HK-2 (cell line): ENCODE measurements around the gene FOXK1.

ENCODE experiments used
- DNase-seq: peaks from one replicate; pipeline ENCODE4 v3.0.0-alpha.2; 2018; ENCODE audit not compliant: unreplicated experiment

Gene FOXK1

GRCh38 chr7:4722308-4722707 is 40.2 kb downstream of the FOXK1 start:
- no peak for DNase-seq

GRCh38 chr7:4722960-4723630 is 41.0 kb downstream of the FOXK1 start:
- DNase-seq = no peak

GRCh38 chr7:4724648-4725013 is 42.5 kb downstream of the FOXK1 start:
- peak; percentile 72 for DNase-seq

- DNase-seq = peak; percentile 80
Observed at GRCh38 chr7:4725014-4725849, 43.1 kb downstream of the FOXK1 start.

DNA sequence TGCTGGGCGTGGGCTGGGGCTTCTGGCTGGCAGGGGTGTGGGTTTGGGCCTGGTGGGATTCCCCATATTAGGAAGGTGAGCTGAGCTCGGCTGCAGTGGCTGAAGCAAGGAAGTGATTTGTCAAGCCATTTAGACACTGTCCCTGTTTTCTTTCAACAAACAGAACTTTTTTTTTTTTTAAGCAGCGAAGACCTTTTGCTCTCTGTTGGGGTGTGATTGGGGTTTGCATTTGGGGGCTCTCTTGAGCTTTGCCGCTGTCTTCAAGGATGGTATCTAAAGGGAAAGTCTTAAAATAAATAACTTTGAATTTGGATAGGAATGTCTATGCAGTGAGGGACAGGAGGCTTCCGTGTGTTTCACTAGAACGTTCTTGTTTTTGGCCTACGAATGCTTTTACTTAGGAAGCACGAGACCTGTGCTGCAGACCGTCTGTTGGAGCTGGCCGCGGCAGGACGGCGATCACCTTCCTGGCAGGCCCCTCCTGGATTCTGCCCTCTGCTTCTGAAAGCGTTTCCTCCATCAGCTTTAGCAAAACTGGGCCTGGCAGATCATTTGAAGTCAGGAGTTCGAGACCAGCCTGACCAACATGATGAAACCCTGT is 43.9 kb downstream of the FOXK1 start:
- no peak for DNase-seq

DNA sequence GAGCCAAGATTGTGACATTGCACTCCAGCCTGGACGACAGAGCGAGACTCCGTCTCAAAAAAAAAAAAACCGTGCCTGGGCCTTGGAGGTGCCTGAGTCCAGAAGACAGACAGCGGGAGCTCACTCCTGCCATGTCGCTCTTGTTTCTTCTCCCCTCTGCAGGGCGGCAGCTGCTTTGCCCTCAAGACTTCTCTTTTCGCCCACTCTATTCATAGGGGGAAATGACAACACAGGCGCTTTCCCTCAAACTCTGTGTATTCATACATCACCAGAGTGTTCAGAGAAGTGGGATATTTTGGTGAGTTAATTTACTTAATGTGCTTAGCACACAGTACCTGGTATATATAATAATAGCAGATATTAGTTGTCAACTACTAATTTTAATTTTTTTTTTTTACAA is 44.5 kb downstream of the FOXK1 start:
- no peak for DNase-seq

- no peak for DNase-seq
Observed at GRCh38 chr7:4727914-4728705, 46.0 kb downstream of the FOXK1 start.

DNA sequence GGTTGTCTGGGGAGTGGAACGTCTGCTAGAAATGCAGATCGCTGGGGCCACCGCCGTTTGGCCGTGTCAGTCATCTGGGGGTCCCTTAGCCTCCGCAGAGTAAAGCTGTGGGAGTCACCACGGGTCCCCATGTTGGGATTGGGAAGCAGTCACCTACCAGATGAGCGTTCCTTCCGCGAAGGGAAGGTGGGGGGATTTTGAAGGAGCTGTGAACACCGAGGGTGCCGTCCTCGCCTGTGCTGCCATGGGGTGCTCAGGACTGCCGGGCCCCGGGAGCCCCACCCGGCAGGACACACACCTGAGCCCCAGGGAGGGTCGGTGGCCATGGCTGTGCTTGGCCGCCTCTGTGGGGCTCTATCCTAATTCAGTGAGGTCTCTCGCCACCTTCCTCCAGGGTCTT is 47.2 kb downstream of the FOXK1 start:
- DNase-seq = no peak

GRCh38 chr7:4730276-4730675 is 48.2 kb downstream of the FOXK1 start:
- DNase-seq = no peak

GRCh38 chr7:4730971-4731370 is 48.9 kb downstream of the FOXK1 start:
- no peak for DNase-seq

DNA sequence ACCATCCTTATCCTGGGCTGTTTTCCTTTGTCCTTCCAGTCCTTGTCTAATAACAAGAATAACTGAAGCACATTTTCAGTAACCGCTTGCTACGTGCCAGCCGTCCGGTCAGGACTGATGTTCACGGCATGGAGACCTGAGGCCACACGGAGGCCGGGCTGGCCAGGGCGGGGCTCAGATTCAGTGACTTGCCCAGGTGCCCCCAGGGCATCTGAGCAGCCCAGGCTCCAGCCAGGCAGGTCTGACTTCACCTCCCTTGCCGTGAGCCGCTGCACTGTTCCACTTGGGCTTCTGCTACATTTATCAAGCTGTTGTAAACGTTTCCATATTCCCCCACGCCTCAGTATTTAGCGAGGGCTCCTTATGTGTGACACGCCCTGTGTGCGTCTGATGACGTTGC is 49.7 kb downstream of the FOXK1 start:
- no peak for DNase-seq

DNA sequence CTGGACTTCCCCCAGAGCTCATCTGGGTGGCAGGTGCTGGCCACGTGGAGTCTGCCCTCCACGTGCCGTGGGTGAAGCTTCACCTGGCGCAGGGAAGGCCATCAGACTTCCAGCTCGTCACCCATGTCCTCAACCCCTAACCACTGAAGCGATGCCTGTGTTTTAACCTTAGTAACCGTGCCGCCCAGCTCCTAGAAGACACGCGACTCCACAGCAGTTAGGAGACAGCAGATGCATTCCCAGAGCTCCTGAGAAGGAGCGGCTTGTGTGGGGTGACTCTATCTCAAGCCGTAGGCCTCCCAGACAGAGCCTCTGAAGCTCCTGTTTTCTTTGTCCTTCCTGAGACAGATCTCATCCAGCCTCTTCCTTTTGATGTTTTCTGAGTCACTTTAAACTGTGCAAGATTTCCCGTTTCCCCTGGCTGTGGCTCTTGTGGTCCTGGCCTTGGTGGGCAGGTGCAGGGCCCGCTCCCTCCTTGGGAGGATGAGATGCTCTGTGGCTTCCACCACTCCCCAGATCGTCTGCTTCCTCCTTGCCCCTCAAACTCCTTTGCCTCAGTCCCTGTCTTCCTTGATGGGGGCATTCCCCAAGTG is 51.9 kb downstream of the FOXK1 start:
- DNase-seq = no peak

DNA sequence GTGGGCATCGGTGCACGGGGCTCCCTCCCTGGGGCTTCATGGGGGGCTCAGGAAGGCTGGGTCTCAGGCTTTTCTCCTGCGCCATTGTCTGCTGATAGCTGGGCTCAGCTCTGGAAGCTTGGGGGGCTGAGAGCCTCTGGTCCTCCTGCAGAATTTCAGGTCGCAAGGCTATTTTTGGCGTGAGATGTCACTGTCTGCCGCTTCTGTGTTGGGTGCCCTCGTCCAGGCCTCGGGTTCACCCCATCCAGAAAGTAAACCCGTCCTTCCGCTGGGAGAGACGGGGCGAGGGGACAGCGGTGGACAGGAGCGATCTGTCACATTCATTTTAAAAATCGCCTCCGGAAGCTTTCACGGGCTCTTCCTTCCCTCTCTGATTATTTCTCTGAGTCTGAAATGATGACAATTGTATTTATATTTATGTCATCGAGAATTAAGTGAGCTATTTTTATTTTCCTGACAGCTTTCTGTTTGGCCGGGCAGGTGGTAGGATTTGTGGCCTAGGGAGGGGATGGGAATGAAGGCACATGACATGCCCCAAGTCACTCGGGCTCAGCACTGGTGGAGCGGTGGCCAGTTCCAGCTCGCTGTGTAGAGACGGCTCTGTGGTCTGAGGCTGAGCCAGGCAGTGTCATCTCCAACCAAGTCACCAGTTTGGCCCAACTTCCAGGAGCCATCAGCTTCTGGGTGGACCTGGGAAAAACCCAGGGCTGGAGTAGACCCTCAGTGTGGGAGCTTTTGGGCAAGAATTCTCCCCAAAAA is 52.7 kb downstream of the FOXK1 start:
- DNase-seq = no peak

- DNase-seq = no peak
Observed at GRCh38 chr7:4737300-4737699, 55.2 kb downstream of the FOXK1 start.

DNA sequence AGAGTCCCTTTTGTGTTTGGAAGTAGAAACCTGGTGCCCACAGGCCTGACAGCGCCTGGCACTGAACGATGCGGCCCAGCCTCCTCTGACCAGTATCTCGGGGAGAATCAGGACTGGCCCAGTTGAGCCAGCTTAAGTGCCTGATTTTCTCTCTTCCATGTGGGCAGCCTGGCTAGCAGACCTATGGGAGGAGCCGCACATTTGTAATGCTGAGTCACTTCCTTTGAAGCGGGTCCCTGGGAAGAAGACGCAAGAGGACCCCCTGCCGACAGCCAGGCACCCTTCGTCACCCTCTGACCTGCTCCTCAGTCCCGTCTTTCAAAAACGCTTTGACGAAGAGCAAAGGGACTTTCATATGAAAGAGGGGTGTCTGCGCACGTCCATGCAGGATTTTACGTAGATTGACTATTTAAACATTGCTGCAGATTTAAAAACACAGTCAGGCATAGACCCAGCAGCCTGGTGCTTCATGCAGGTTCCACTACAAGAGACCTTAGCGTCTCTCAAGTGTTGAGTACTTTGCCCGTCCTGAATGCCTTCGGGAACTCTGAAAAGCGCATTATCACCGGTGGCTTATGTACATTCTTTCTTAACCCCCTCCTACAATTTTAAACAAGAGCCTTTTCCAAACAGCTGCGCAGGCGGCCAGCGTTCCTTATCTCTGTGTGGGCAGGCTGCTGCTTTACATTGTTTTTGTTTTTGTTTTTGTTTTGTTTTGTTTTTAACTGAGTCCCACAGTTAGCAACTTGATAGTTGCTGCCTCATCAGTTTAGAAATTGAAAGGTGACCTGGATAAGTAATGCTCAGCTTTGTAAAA is 56.8 kb downstream of the FOXK1 start:
- peak; percentile 33 for DNase-seq

GRCh38 chr7:4739528-4739992 is 57.5 kb downstream of the FOXK1 start:
- DNase-seq = no peak

- DNase-seq = no peak
Observed at GRCh38 chr7:4740796-4741195, 58.7 kb downstream of the FOXK1 start.

- no peak for DNase-seq
Observed at GRCh38 chr7:4742051-4742573, 60.0 kb downstream of the FOXK1 start.

- no peak for DNase-seq
Observed at GRCh38 chr7:4742852-4743251, 60.8 kb downstream of the FOXK1 start.
